Measurements from ENCODE around the gene SIMC1. TPM values are rescaled to one million over a fixed set of nuclear protein-coding genes. Genes with fewer than 3 reads are reported as not detected.

Gene SIMC1
- polyA plus RNA-seq, 1 of the 3 experiments (the other 2 are of a cell fraction), result 12.4 TPM

DNA sequence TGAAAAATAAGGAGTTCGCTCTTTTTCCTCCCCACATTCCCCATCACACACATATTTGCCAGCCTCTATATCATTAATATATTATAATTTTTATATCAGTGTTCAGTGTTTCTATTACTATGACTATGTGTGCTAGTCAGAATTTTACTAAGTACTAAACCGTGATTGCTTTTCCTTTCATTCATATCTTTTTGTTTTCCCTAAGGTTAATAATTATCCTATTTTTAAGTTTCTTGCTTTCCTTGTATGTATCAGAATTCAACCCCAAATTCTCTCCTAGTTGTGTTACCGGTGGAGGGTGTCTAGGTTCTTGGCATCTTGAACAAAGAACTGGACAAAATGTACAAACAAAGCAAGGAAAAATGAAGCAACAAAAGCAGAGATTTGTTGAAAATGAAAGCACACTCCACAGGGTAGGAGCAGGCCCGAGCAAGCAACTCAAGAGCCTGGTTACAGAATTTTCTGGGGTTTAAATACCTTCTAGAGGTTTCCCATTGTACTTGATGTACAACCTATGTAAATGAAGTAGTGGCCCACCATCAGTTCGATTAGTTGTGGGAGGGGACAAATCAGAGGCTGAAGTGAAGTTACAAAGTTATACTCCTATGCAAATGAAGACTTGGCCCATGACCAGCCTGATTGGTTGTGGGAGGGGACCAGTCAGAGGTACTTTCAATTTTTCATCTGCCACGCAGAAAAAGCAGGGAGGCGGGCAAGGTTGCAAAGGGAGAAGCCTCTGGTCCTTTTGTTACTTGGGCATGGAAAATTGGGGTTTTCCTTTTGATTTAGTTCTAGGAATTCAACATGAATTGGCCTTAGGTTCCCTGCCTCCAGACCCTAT is 79.5 kb downstream of the SIMC1 start:
- H3K79me2 ChIP-seq (ENCODE audit: insufficient read depth), result no peaks in the 10 kb centered on the region
- H3F3A ChIP-seq (replicated peaks; ENCODE audit: insufficient read depth), result no peaks in the 10 kb centered on the region
- no peaks in the 10 kb centered on the region for H3K4me1 ChIP-seq (ENCODE audit: control insufficient read depth in 1 of 2, insufficient read depth in 2 of 2, low read depth in 1 of 2, low read length in 1 of 2)
- no peak overlapping the region for H3K9ac ChIP-seq
- POLR2A ChIA-PET, result no interaction called here
- no peak for TF ChIP-seq TEAD4 (IDR thresholded peaks at IDR 0.05; ENCODE audit: borderline replicate concordance, insufficient read depth)
- TF ChIP-seq, protein P1, sequence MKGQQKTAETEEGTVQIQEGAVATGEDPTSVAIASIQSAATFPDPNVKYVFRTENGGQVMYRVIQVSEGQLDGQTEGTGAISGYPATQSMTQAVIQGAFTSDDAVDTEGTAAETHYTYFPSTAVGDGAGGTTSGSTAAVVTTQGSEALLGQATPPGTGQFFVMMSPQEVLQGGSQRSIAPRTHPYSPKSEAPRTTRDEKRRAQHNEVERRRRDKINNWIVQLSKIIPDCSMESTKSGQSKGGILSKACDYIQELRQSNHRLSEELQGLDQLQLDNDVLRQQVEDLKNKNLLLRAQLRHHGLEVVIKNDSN (IDR thresholded peaks at IDR 0.05; ENCODE audit: borderline replicate concordance, low read depth), result no peak
- TF ChIP-seq RAD21 (IDR thresholded peaks at IDR 0.05; ENCODE audit: low read length), result no peak
- TF ChIP-seq FOSL2 (IDR thresholded peaks at IDR 0.05; ENCODE audit: borderline replicate concordance, low read depth), result no peak
- TF ChIP-seq SMC3 (IDR thresholded peaks at IDR 0.05; ENCODE audit: low read depth, low read length), result no peak
- TF ChIP-seq TAF1 (IDR thresholded peaks at IDR 0.05; ENCODE audit: borderline replicate concordance, low read depth, low read length), result no peak
- no peaks in the 10 kb centered on the region for H3K27me3 ChIP-seq (ENCODE audit: insufficient read depth)
- no peak overlapping the region for H3K27ac ChIP-seq (ENCODE audit: low read depth in 2 of 2, low read length in 1 of 2)
- WGBS (ENCODE audit: low lambda C conversion rate), result 87% methylated on average over 7 of the region's 7 CpGs
- no peak for DNase-seq
- CTCF ChIA-PET, result no interaction called here
- no peak overlapping the region for H3K4me3 ChIP-seq (ENCODE audit: low read depth in 2 of 2, low read length in 1 of 2)
- H3K9me2 ChIP-seq, result no peaks in the 10 kb centered on the region
- H2AFZ ChIP-seq (ENCODE audit: low read depth), result no peak overlapping the region
- no peaks in the 10 kb centered on the region for H3K9me3 ChIP-seq
- no peak overlapping the region for H3K4me2 ChIP-seq
- no peaks in the 10 kb centered on the region for H4K20me1 ChIP-seq (ENCODE audit: insufficient read depth)
- H3K36me3 ChIP-seq (replicated peaks in 1 of 2; ENCODE audit: control insufficient read depth in 1 of 2, insufficient read depth in 2 of 2, low read length in 1 of 2), result peaks cover 14 to 17% of the 10 kb centered on the region in 2 experiments

- Histone ChIP-seq H3K4me3 (ENCODE audit: low read depth in 2 of 2, low read length in 1 of 2) (no peak overlapping the region), H3K27me3 (ENCODE audit: insufficient read depth) (no peaks in the 10 kb centered on the region), H3K9me3 (no peaks in the 10 kb centered on the region), H3K36me3 (replicated peaks in 1 of 2; ENCODE audit: control insufficient read depth in 1 of 2, insufficient read depth in 2 of 2, low read length in 1 of 2) (peaks cover 24 to 30% of the 10 kb centered on the region in 2 experiments), H3K9me2 (no peaks in the 10 kb centered on the region), H3K27ac (ENCODE audit: low read depth in 2 of 2, low read length in 1 of 2) (no peak overlapping the region), H3K4me1 (ENCODE audit: control insufficient read depth in 1 of 2, insufficient read depth in 2 of 2, low read depth in 1 of 2, low read length in 1 of 2) (no peaks in the 10 kb centered on the region), H2AFZ (ENCODE audit: low read depth) (no peak overlapping the region), H3F3A (replicated peaks; ENCODE audit: insufficient read depth) (no peaks in the 10 kb centered on the region), H3K4me2 (no peak overlapping the region), H4K20me1 (ENCODE audit: insufficient read depth) (no peaks in the 10 kb centered on the region), H3K79me2 (ENCODE audit: insufficient read depth) (no peaks in the 10 kb centered on the region), H3K9ac (no peak overlapping the region)
- POLR2A ChIA-PET, result no interaction called here
- no peak for DNase-seq
- 95% methylated on average over 9 of the region's 9 CpGs for WGBS (ENCODE audit: low lambda C conversion rate)
- TF ChIP-seq, protein P1 (IDR thresholded peaks at IDR 0.05; ENCODE audit: borderline replicate concordance, low read depth), result no peak
- TF ChIP-seq, protein P2, sequence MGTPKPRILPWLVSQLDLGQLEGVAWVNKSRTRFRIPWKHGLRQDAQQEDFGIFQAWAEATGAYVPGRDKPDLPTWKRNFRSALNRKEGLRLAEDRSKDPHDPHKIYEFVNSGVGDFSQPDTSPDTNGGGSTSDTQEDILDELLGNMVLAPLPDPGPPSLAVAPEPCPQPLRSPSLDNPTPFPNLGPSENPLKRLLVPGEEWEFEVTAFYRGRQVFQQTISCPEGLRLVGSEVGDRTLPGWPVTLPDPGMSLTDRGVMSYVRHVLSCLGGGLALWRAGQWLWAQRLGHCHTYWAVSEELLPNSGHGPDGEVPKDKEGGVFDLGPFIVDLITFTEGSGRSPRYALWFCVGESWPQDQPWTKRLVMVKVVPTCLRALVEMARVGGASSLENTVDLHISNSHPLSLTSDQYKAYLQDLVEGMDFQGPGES (IDR thresholded peaks at IDR 0.05; ENCODE audit: low read depth, low read length), result no peak
- TF ChIP-seq CHD2 (IDR thresholded peaks at IDR 0.05; ENCODE audit: low read length, partially characterized antibody) (no peak), GATA2 (CRISPR knock-in tag; IDR thresholded peaks at IDR 0.05) (no peak), RCOR1 (IDR thresholded peaks at IDR 0.05; ENCODE audit: low read length) (no peak), GABPA (IDR thresholded peaks at IDR 0.05; ENCODE audit: low read depth) (no peak), NFIC (IDR thresholded peaks at IDR 0.05; ENCODE audit: borderline replicate concordance) (no peak), TAF1 (IDR thresholded peaks at IDR 0.05; ENCODE audit: borderline replicate concordance, low read depth, low read length) (no peak), TCF12 (IDR thresholded peaks at IDR 0.05) (no peak), FOXM1 (IDR thresholded peaks at IDR 0.05; ENCODE audit: low read depth) (no peak), FOXJ3 (CRISPR knock-in tag; IDR thresholded peaks at IDR 0.05) (no peak), TEAD4 (IDR thresholded peaks at IDR 0.05; ENCODE audit: borderline replicate concordance, insufficient read depth) (no peak)
- TF ChIP-seq, protein P3, sequence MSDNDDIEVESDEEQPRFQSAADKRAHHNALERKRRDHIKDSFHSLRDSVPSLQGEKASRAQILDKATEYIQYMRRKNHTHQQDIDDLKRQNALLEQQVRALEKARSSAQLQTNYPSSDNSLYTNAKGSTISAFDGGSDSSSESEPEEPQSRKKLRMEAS (IDR thresholded peaks at IDR 0.05; ENCODE audit: low read depth), result no peak
- CTCF ChIA-PET, result interaction anchor here (0.9 kb wide), 1 partner anchor 590 kb away, joined by 3 read pairs; no protein-coding TSS in a partner anchor
Measured at GRCh38 chr5:176319827-176320554, 81.8 kb downstream of the SIMC1 start.

Measured in SK-N-SH (cell line).